Keratinocyte (primary cell): ENCODE measurements around the gene DLG2. TPM values are rescaled to one million over a fixed set of nuclear protein-coding genes. Genes with fewer than 3 reads are reported as not detected.

Experiments used
- DNase-seq: peaks from one replicate; pipeline ENCODE4 v3.0.0-alpha.2; 2011; ENCODE audit warnings: low read depth, missing footprints, low spot score
- FAIRE-seq: peaks from 2 replicates; lab custom pipeline; 2011; peaks lifted over from hg19 to GRCh38; lab: Jason Lieb, UNC
- H2AFZ ChIP-seq: 2 replicates; pipeline ENCODE4 v1.6.0; 2012; ENCODE audit warnings: low read length, control low read depth, inconsistent platforms; ENCODE audit not compliant: control insufficient read depth
- H3K27ac ChIP-seq: 2 replicates; pipeline ENCODE4 v1.5.1; 2011; ENCODE audit warnings: low read length; ENCODE audit not compliant: control insufficient read depth, insufficient read depth
- H3K27me3 ChIP-seq: 3 replicates; pipeline ENCODE4 v1.6.0; 2011; ENCODE audit warnings: low read length; ENCODE audit not compliant: control insufficient read depth, insufficient read depth; ENCODE audit errors: extremely low read depth
- H3K36me3 ChIP-seq, 2 experiments: 2 replicates in 1 of 2; 3 replicates in 1 of 2; pipeline ENCODE4 v1.5.1; 2011; ENCODE audit warnings: low read length in 2 of 2, mild to moderate bottlenecking in 1 of 2; ENCODE audit not compliant: control insufficient read depth in 2 of 2, insufficient read depth in 2 of 2; ENCODE audit errors: extremely low read depth in 1 of 2
- H3K4me1 ChIP-seq: 3 replicates; pipeline ENCODE4 v1.5.1; 2011; ENCODE audit warnings: low read length; ENCODE audit not compliant: control insufficient read depth, insufficient read depth; ENCODE audit errors: extremely low read depth
- H3K4me2 ChIP-seq: 3 replicates; pipeline ENCODE4 v1.6.0; 2011; ENCODE audit warnings: low read depth, low read length; ENCODE audit not compliant: control insufficient read depth, insufficient read depth; ENCODE audit errors: extremely low read depth
- H3K4me3 ChIP-seq, 3 experiments: fragments of 200-600 bp in 1 of 3; sonication (generic) in 1 of 3; 2 replicates in 2 of 3; 3 replicates in 1 of 3; pipeline ENCODE4 v1.5.1; 2011 to 2016; ENCODE audit warnings: low read length in 3 of 3, mild to moderate bottlenecking in 3 of 3, control low read depth in 2 of 3, inconsistent platforms in 1 of 3, low read depth in 1 of 3, mixed read lengths in 1 of 3, mixed run types in 1 of 3, moderate library complexity in 1 of 3; ENCODE audit not compliant: control insufficient read depth in 2 of 3, insufficient read depth in 2 of 3; ENCODE audit errors: extremely low read depth in 1 of 3
- H3K79me2 ChIP-seq: 2 replicates; pipeline ENCODE4 v1.6.0; 2012; ENCODE audit warnings: low read length; ENCODE audit not compliant: control insufficient read depth, insufficient read depth
- H3K9ac ChIP-seq: 3 replicates; pipeline ENCODE4 v1.6.0; 2011; ENCODE audit warnings: low read length; ENCODE audit not compliant: control insufficient read depth, insufficient read depth; ENCODE audit errors: extremely low read depth
- H3K9me1 ChIP-seq: 3 replicates; pipeline ENCODE4 v1.6.0; 2011; ENCODE audit warnings: low read length; ENCODE audit not compliant: control insufficient read depth, insufficient read depth; ENCODE audit errors: extremely low read depth
- H3K9me3 ChIP-seq: 2 replicates; pipeline ENCODE4 v1.5.1; 2012; ENCODE audit warnings: low read depth, low read length; ENCODE audit not compliant: control insufficient read depth
- H4K20me1 ChIP-seq: 3 replicates; pipeline ENCODE4 v1.6.0; 2011; ENCODE audit warnings: low read length; ENCODE audit not compliant: control insufficient read depth, insufficient read depth; ENCODE audit errors: extremely low read depth
- CTCF ChIP-seq, 3 experiments: IDR thresholded peaks in 1 of 3; conservative IDR thresholded peaks in 1 of 3; optimal IDR thresholded peaks in 1 of 3; 2 replicates in 2 of 3; 3 replicates in 1 of 3; pipeline versions ENCODE3 to v1.5.1; 2011; ENCODE audit warnings: low read length in 3 of 3, mild to moderate bottlenecking in 3 of 3, moderate library complexity in 2 of 3, control low read depth in 1 of 3, inconsistent platforms in 1 of 3; ENCODE audit not compliant: insufficient read depth in 2 of 3; ENCODE audit errors: extremely low read depth in 1 of 3
- EZH2 ChIP-seq: IDR thresholded peaks from one replicate; pipeline ENCODE4 v1.6.1; 2012; ENCODE audit warnings: inconsistent platforms, mild to moderate bottlenecking, low read length, moderate library complexity
- dilution Hi-C: fragments of 300-500 bp; cut with MboI; formaldehyde crosslinking; loops from one replicate; pipeline ENCODE4 v1.7.0; 2020; ENCODE audit warnings: low sequenced_read_pairs; ENCODE audit not compliant: extremely low pct_ligation_motif_present
- polyA plus RNA-seq, 5 experiments: library from polyadenylated mRNA; depleted of rRNA in 3 of 5; stranded (reverse) in 3 of 5; stranded (forward) in 1 of 5; unstranded in 1 of 5; fragments of >200 nt; gene quantifications; 1 replicate in 1 of 5; 2 replicates in 3 of 5; 3 replicates in 1 of 5; pipeline versions ENCODE4 v1.2.1 to v1.2.3, GENCODE V29; 2011 to 2012; ENCODE audit warnings: missing spikeins in 2 of 5, low read depth in 1 of 5, low replicate concordance in 1 of 5

DLG2 gene
- polyA plus RNA-seq, 1 donor (not counting 4 experiments of a cell fraction or from before 2014, with no cell fraction given) = 0.55 TPM

- no peak for DNase-seq
- H2AFZ ChIP-seq = no peak overlapping the region
- TF ChIP-seq CTCF (optimal IDR thresholded peaks at IDR 0.05 in 1 of 3, IDR thresholded peaks at IDR 0.05 in 1 of 3, conservative IDR thresholded peaks at IDR 0.05 in 1 of 3; ENCODE audit: extremely low read depth in 1 of 3, insufficient read depth in 2 of 3, low read length in 3 of 3) (no peak), EZH2 (no peak)
- H3K4me2 ChIP-seq = no peak overlapping the region
- H3K4me3 ChIP-seq = no peak overlapping the region
- no peaks in the 10 kb centered on the region for H3K27me3 ChIP-seq
- no peaks in the 10 kb centered on the region for H3K9me1 ChIP-seq
- no peaks in the 10 kb centered on the region for H3K4me1 ChIP-seq
- H3K36me3 ChIP-seq = no peaks in the 10 kb centered on the region
- no peaks in the 10 kb centered on the region for H3K79me2 ChIP-seq
- no peak for FAIRE-seq
- H3K9ac ChIP-seq = no peak overlapping the region
- H4K20me1 ChIP-seq = no peaks in the 10 kb centered on the region
- no peak overlapping the region for H3K27ac ChIP-seq
- dilution Hi-C loops = no loop called here
- H3K9me3 ChIP-seq = no peaks in the 10 kb centered on the region
Observed at GRCh38 chr11:84865791-84866535, 761.2 kb downstream of the DLG2 start.

GRCh38 chr11:84865257-84865656 lies 761.9 kb downstream of the DLG2 start:
- no peak for FAIRE-seq
- dilution Hi-C loops = no loop called here
- no peaks in the 10 kb centered on the region for H3K9me3 ChIP-seq
- no peak overlapping the region for H3K27ac ChIP-seq
- H3K4me3 ChIP-seq = no peak overlapping the region
- H3K4me2 ChIP-seq = no peak overlapping the region
- H2AFZ ChIP-seq = no peak overlapping the region
- no peaks in the 10 kb centered on the region for H3K36me3 ChIP-seq
- H3K9ac ChIP-seq = no peak overlapping the region
- H3K79me2 ChIP-seq = no peaks in the 10 kb centered on the region
- TF ChIP-seq CTCF (optimal IDR thresholded peaks at IDR 0.05 in 1 of 3, IDR thresholded peaks at IDR 0.05 in 1 of 3, conservative IDR thresholded peaks at IDR 0.05 in 1 of 3; ENCODE audit: extremely low read depth in 1 of 3, insufficient read depth in 2 of 3, low read length in 3 of 3) = no peak
- no peak for TF ChIP-seq EZH2
- DNase-seq = no peak
- no peaks in the 10 kb centered on the region for H3K27me3 ChIP-seq
- H3K9me1 ChIP-seq = no peaks in the 10 kb centered on the region
- no peaks in the 10 kb centered on the region for H4K20me1 ChIP-seq
- no peaks in the 10 kb centered on the region for H3K4me1 ChIP-seq
